Medulla oblongata (tissue), 1 donor: Measurements from ENCODE around the gene ZSCAN5A.
"Not testable (repeated sequence)": the region's sequence is repeated elsewhere in the genome, so short reads cannot be mapped to it uniquely, and the experiment has no call there.

Source experiments
- DNase-seq: peaks from one replicate; pipeline ENCODE4 v3.0.0-alpha.2; 2015; ENCODE audit errors: extremely low spot score

The ZSCAN5A gene

GRCh38 chr19:56315077-56315828 is 614 bp upstream of the ZSCAN5A start:
- DNase-seq: peak; percentile 99

DNA sequence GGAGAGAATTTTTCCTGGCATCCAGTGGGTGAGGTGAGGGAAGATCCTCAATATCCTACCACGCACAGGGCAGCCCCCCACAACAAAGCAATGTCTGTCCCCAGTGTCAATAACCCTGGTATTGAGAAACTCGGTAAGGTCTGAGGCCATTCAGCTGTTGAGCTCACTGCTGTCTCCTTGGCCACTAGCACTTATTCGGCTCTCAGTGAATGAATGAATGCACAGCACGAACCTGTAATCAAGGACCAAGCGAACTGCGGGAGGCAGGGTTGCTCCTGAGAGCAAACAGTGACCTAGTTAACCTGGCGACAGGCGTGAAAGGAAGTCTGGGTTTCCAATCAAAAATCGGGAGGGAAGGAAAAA is 640 bp downstream of the ZSCAN5A start:
- DNase-seq: no peak

DNA sequence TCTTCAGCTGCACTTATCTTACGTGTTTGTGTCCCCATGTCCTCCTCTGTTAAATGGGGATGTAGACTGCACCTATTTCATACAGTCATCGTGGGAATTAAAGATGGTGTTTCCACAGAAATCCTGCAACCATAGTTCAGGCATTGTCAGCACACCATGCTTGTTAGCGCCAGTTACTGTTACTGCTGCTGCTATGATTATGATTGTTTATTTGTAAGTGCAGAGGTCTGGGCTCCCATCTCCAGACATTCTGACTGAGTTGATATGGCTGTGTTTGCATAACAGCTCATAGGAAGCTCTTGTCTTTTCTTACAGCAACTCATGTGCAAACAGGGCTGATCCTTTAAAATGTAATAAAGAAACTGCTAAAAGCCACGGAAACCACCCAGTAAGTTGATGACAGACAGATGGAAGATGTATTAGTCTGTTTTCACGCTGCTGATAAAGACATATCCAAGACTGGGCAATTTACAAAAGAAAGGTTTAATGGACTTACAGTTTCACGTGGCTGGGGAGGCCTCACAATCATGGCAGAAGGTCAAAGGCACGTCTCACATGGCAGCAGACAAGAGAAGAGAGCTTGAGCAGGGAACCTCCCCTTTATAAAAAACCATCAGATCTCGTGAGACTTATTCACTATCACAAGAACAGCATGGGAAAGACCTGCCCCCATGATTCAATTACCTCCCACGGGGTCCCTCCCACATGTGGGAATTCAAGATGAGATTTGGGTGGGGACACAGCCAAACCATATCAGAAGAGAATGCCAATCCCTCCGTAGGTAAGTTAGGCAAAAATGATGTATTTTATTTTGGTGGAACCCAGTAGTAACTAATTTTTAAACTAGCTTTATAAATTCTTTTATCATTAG is 1.6 kb downstream of the ZSCAN5A start:
- no peak for DNase-seq

- no peak for DNase-seq
These were observed 2.3 kb downstream of the ZSCAN5A start for GRCh38 chr19:56312342-56312741.

DNA sequence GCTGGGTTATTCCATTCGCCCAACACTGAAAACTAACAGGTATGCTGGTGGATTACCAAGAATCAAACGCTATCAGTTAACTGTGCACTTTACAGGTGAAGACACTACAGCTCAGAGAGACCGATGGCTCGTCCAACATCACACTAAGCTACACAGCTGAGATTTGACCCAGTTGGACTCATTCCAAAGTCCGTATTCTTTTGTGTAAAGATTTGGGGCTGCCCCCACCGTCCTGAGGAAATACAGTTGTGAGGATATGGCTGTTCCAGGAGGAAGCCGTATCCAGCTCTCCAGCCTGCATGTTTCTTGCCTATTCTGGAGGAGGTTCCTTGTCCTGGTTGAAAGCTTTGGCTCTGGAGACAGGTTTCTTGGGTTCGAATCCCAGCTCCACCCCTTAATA is 4.2 kb downstream of the ZSCAN5A start:
- no peak for DNase-seq

DNA sequence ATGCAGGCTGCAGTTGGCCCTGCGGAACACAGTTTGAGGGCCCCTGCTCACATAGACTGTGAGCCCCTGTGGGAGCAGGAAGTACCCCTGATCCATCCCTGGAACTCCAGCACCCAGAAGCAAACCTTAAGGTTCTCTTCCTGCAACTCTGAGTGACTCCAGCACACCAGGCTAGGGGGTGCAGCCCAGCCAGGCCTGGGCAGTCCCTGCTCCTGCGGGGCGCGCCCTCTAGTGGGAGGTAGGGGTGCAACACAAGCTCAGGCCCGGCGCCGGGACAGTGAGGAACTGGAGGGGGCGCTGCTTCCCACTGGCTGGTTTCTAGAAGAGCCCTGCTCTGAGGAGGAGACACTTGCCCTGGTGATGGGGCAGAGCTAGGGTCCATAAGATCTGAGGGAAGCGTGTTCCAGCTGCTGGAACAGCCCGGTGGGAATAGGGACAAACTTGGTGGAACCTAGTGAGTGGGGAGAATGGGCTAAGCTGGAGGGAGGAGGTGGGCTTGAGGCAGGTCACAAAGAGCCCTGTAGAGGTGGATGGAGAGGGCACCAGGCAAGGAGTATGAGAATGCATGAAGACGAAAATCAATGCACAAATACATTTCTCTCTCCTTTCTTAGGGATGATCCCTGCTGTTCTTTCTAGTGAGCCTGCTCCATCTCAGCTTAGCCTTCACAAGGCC is 5.0 kb downstream of the ZSCAN5A start:
- no peak for DNase-seq

DNA sequence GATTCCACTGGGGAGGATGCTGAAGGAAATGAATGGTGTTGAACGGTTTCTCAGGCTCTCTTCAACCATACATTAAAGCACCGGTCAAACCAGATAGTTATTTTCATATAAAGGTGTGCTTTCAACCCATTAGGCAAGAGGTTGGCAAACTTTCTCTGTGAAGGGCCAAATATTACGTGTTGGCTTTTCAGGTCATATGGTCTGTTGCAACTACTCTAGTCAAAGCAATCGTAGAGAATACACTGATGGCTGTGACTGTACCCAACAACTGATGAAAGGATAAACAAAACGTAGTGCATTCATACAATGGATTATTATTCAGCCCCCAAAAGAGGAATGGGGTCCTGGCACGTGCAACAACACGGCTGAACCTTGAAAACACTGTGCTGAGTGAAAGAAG is 5.8 kb downstream of the ZSCAN5A start:
- no peak for DNase-seq

GRCh38 chr19:56307062-56307461 is 7.6 kb downstream of the ZSCAN5A start:
- not testable (repeated sequence) for DNase-seq

DNA sequence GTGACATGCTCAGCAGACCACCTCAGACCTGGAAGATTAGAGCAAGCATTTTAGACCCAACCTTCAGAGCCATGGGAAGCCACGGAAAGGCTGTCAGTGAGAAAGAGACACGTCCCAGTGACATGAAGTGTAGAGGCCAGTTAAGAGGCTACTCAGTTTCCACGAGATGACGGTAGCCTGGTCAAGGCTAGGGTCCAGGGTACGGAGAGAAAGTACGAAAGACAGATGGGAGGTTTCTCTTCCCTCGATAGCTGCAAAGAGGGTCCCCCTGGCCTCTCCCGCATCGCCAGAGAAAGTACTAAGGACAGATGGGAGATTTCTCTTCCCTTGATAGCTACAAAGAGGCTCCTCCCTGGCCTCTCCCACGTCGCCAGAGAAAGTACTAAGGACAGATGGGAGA is 8.6 kb downstream of the ZSCAN5A start:
- DNase-seq: no peak

DNA sequence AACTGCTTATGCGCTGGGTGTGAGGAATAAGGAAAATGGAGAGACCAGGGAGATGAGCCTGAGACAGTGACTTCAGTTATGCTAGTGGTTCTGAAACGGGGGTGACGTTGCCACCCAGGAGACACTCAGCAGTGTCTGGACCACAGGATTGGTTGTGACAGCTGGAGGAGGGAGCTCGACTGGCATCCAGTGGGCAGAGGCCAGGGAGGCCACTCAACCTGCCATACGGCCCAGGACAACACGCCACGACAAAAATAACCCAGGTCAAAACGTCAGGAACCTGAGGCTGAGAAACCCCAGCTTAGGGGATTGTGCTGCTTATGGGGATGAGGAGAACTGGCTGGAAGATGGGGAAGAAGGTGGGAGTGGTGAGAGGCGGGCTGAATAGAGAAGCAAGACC is 10.4 kb downstream of the ZSCAN5A start:
- no peak for DNase-seq

DNA sequence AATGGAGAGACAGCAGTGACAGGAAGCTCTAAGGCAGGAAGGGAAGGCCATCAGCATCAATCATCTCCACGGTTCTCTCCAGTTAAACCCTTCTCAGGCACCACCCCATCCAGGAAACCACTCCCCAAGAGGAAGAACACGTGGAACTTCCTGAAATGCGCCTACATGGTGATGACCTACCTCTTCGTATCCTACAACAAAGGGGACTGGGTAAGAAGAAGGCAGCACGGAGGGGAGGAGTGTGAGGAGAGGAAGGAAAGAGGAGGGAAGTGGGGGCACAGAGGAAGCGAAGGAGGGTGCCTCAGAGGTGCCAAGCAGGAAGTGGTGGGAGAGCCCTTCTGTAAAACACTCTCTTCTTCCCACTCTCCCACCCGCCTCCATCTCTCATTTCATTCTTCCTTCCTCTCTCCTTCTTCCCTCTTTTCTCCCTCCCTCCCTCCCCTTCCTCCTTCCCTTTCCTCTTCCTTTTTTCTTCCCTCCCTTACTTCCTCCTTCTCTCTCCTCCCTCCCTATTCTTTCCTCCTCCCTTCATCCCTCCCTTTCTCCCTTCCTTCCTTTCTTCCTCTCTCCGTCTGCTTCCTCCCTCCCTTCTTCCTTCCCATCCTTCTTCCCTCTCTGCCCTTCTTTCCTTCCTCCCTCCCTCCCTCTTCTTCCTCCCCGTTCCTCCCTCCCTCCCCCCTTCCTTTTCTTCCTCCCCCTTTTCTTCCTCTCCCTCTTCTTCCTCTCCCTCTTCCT is 12.6 kb downstream of the ZSCAN5A start:
- no peak for DNase-seq

GRCh38 chr19:56301155-56301554 is 13.5 kb downstream of the ZSCAN5A start:
- DNase-seq: no peak

DNA sequence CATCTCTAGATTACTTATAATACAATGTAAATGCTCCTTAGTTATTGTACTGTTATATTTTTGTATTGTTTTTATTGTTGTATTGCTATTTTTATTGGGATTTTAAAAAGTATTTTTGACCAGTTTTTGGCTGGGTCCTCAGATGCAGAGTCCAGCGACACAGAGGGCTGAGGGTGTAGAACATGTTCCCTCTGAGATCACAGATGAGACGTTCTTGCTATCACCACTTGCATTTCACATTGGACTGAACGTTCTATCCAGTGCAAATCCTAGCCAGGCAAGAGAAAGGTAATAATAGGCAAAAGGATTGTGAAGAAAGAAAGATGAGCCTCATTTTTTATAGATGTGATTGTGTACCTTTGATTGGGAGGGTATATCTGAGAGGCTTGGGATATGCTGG is 15.0 kb downstream of the ZSCAN5A start:
- no peak for DNase-seq

DNA sequence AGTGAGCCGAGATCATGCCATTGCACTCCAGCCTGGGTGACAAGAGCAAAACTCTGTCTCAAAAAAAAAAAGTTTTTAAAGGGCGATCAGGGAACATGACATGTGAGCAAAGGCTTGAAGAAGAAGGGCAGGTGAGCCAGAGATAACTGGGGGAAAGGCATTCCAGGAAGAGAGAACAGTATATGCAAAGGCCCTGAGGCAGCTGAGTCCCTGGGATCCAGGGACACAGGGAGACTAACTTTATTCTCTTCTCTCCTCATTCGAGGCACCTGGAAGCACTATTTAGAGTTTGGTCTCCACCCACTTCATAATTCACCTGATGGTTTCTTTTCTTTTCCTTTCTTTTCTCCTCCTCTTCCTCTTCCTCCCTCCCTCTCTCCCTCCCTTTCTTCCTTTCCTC is 17.6 kb downstream of the ZSCAN5A start:
- DNase-seq: no peak

- no peak for DNase-seq
These were observed 18.8 kb downstream of the ZSCAN5A start for GRCh38 chr19:56295531-56296455.

GRCh38 chr19:56294549-56294948 is 20.1 kb downstream of the ZSCAN5A start:
- DNase-seq: peak; percentile 40

- no peak for DNase-seq
These were observed 22.8 kb downstream of the ZSCAN5A start for GRCh38 chr19:56291867-56292266.

DNA sequence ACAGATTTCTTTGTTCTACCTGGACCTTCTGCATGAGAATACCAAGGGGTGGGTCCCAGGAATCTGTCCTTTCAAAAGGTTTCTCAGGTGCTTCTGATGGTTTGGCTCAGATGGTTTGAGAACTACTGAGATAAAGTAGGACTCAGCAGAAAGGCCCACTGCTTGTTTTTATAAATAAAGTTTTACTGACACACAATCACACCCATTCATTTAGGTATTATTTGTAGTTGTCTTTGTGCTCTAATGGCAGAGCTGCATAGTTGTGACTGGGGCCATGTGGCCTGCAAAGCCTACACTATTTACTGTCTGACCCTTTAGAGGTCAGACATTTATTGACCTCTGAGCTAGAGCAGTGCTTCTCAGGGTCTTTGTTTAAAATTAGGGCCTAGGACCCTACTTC is 24.5 kb downstream of the ZSCAN5A start:
- DNase-seq: no peak

DNA sequence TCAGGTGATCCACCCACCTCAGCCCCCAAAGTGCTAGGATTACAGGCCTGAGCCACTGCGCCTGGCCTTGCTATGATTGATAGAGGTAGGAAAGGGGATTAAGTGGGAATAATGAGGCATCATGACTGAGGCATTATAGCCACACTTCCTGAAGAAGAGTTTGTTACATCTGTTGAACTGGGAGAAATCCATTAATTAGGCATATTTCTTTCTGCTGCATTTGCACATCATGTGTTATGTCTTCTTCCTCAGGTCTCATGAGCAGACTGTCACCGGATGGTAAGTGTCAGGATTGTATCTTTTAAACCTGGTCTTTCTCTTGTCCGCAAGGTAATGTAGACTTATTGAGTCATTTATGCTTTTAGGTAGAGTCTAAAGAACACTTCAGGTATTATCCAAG is 29.9 kb downstream of the ZSCAN5A start:
- DNase-seq: no peak

- no peak for DNase-seq
These were observed 31.8 kb downstream of the ZSCAN5A start for GRCh38 chr19:56282809-56283208.

GRCh38 chr19:56273563-56274117 is 41.0 kb downstream of the ZSCAN5A start:
- DNase-seq: no peak
